Stimulated activated CD4-positive, alpha-beta T cell treated with anti-CD3 and anti-CD28 coated beads, Interleukin-1b, Interleukin-23, amount 100 ng/mL, for 24 hours (primary cell): Measurements from ENCODE around the gene PCSK6.
"Not testable (repeated sequence)": the region's sequence is repeated elsewhere in the genome, so short reads cannot be mapped to it uniquely, and the experiment has no call there.

ENCODE experiments used
- DNase-seq, 4 experiments: peaks; one replicate each; pipeline ENCODE4 v3.0.0-alpha.2; 2020; ENCODE audit warnings: low read depth in 4 of 4, low spot score in 1 of 4

The PCSK6 gene

GRCh38 chr15:101463696-101464095 lies 25.8 kb downstream of the PCSK6 start:
- not testable (repeated sequence) for DNase-seq

- DNase-seq, result no peak
Observed at GRCh38 chr15:101463270-101463669, 26.2 kb downstream of the PCSK6 start.

- DNase-seq, result no peak
Observed at GRCh38 chr15:101461097-101461496, 28.4 kb downstream of the PCSK6 start.

- DNase-seq, result no peak
Observed at GRCh38 chr15:101459579-101460300, 29.8 kb downstream of the PCSK6 start.

- no peak for DNase-seq
Observed at GRCh38 chr15:101458908-101459578, 30.5 kb downstream of the PCSK6 start.

- DNase-seq, result no peak
Observed at GRCh38 chr15:101458158-101458900, 31.2 kb downstream of the PCSK6 start.

- DNase-seq, result no peak
Observed at GRCh38 chr15:101457696-101458095, 31.8 kb downstream of the PCSK6 start.

GRCh38 chr15:101456057-101456739 lies 33.3 kb downstream of the PCSK6 start:
- DNase-seq, result no peak

- no peak for DNase-seq
Observed at GRCh38 chr15:101455291-101456025, 34.0 kb downstream of the PCSK6 start.

GRCh38 chr15:101454781-101455180 lies 34.7 kb downstream of the PCSK6 start:
- not testable (repeated sequence) for DNase-seq

- DNase-seq, result no peak
Observed at GRCh38 chr15:101454365-101454764, 35.1 kb downstream of the PCSK6 start.

- DNase-seq, result no peak
Observed at GRCh38 chr15:101453123-101454120, 36.1 kb downstream of the PCSK6 start.

GRCh38 chr15:101452572-101452971 lies 36.9 kb downstream of the PCSK6 start:
- no peak for DNase-seq

- DNase-seq, result no peak
Observed at GRCh38 chr15:101451846-101452245, 37.7 kb downstream of the PCSK6 start.

- DNase-seq, result no peak
Observed at GRCh38 chr15:101451266-101451799, 38.2 kb downstream of the PCSK6 start.

- DNase-seq, result no peak
Observed at GRCh38 chr15:101450403-101451265, 38.9 kb downstream of the PCSK6 start.

GRCh38 chr15:101449471-101450402 lies 39.8 kb downstream of the PCSK6 start:
- DNase-seq, result no peak
